ENCODE measurements around the gene MRPL43.

DNA sequence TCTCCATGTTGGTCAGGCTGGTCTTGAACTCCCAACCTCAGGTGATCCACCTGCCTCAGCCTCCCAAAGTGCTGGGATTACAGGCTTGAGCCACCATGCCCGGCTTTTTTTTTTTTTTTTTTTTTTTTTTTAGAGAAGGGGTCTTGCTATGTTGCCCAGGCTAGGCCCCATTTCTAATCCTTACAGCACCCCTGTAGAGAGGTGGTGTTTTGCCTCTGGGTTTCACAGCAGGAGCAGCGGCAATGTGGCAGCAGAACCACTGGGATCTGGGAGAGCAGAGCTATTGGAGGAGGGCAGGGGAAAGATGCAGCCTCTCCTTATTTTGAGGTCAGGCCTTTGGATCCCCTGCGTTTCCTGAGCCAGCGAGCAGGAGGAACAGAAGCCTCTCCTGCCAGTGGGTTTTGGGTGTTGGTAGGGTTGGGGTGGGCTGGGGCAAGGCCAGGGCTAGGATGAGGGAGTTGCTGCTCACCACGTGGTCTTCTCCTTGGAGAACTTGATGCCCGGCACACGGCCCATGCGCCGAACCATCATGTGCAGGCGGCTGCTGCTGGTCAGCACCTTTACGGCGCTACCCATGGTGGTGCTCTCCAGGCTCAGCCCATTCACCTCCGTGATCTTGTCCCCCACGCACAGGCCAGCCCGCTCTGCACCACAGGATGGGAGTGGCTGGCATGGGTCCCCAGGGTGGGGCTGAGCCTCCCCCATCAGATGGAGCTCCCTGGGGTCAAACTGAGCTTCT lies 35.8 kb upstream of the MRPL43 start:
- TF ChIP-seq, protein P1, sequence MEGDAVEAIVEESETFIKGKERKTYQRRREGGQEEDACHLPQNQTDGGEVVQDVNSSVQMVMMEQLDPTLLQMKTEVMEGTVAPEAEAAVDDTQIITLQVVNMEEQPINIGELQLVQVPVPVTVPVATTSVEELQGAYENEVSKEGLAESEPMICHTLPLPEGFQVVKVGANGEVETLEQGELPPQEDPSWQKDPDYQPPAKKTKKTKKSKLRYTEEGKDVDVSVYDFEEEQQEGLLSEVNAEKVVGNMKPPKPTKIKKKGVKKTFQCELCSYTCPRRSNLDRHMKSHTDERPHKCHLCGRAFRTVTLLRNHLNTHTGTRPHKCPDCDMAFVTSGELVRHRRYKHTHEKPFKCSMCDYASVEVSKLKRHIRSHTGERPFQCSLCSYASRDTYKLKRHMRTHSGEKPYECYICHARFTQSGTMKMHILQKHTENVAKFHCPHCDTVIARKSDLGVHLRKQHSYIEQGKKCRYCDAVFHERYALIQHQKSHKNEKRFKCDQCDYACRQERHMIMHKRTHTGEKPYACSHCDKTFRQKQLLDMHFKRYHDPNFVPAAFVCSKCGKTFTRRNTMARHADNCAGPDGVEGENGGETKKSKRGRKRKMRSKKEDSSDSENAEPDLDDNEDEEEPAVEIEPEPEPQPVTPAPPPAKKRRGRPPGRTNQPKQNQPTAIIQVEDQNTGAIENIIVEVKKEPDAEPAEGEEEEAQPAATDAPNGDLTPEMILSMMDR (IDR thresholded peaks at IDR 0.05) = no peak
- TF ChIP-seq POLR2A (IDR thresholded peaks at IDR 0.05) (no peak), POLR2AphosphoS5 (IDR thresholded peaks at IDR 0.05) (no peak)
